HG03039 (cell line): ENCODE data around the gene ZNF629.

Source experiments
- ATAC-seq: cut with Tn5 transposase; IDR thresholded peaks from one replicate; pipeline ENCODE4 v1.9.1; 2021; ENCODE audit warnings: mild to moderate bottlenecking, moderate library complexity; ENCODE audit not compliant: unreplicated experiment

The ZNF629 gene

GRCh38 chr16:30748634-30749445, 38.2 kb downstream of the ZNF629 start:
- peak; percentile 8 for ATAC-seq

- ATAC-seq = peak; percentile 96
These were observed 39.0 kb downstream of the ZNF629 start, which contains the start of gene PHKG2 for GRCh38 chr16:30747799-30748633. PHKG2 (plus strand) TSS chr16:30748425; CDS start chr16:30748821, 396 bp downstream.

GRCh38 chr16:30747331-30747730, 39.7 kb downstream of the ZNF629 start:
- ATAC-seq = no peak

- ATAC-seq = no peak
These were observed 40.3 kb downstream of the ZNF629 start for GRCh38 chr16:30746638-30747175.

GRCh38 chr16:30745082-30745481, 41.9 kb downstream of the ZNF629 start:
- ATAC-seq = no peak

GRCh38 chr16:30744183-30744582, 42.8 kb downstream of the ZNF629 start:
- ATAC-seq = no peak

GRCh38 chr16:30743716-30744115, 43.3 kb downstream of the ZNF629 start:
- no peak for ATAC-seq

GRCh38 chr16:30741461-30741914, 45.5 kb downstream of the ZNF629 start:
- no peak for ATAC-seq

- ATAC-seq = no peak
These were observed 46.4 kb downstream of the ZNF629 start for GRCh38 chr16:30740364-30741251.

- no peak for ATAC-seq
These were observed 47.7 kb downstream of the ZNF629 start for GRCh38 chr16:30738984-30739951.

- no peak for ATAC-seq
These were observed 49.0 kb downstream of the ZNF629 start for GRCh38 chr16:30737794-30738648.

GRCh38 chr16:30736995-30737793, 49.8 kb downstream of the ZNF629 start:
- ATAC-seq = no peak

GRCh38 chr16:30731411-30731810, 55.6 kb downstream of the ZNF629 start:
- ATAC-seq = no peak

GRCh38 chr16:30728899-30729672, 57.9 kb downstream of the ZNF629 start:
- ATAC-seq = no peak
